ENCODE results near the gene BLOC1S3. TPM values are rescaled to one million over a fixed set of nuclear protein-coding genes. Genes with fewer than 3 reads are reported as not detected.

The BLOC1S3 gene
- total and polyA plus RNA-seq, 2 of the 13 experiments (the other 11 are each of a cell fraction or from before 2014, with no cell fraction given), result 4.3 to 4.8 TPM

DNA sequence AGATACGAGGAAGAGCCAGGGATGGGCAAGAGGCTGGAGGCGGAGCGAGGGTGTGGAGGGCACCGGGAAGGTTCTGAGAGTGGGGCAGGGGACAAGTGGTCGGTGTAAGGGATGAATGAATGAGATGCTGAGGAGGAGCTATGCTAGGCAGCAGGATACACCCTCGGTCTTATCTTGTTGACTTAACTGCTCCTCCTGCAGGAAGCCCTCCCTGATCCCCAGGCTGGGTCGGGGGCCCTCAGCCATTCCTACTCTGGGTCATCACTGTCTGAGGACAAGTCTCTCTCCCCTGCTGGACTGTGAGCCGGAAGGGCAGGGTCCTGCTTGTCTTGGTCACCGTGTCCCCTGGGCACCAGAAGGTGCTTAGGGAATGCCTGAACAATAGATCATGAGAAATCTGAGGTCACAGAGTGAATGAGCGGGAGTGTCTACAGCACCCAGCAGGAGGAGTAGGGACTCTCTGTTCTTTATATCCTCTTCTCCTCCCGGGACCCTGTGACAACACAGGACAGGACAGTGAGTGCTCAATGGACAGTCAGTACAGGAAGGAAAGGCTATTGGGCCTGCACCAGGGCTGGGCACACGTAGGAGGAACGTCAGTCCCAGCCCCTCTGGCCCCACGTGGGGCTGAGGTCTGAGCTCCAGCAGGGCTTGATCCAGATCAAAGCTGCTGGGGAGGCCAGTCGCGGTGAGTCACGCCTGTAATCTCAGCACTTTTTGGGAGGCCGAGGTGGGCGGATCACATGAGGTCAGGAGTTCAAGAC, 24.3 kb upstream of the BLOC1S3 start (continued):
- TF ChIP-seq SOX6 (IDR thresholded peaks at IDR 0.05) (no peak), SOX6 (CRISPR knock-in tag; IDR thresholded peaks at IDR 0.05) (peak; percentile 81), SPEN (CRISPR knock-in tag; IDR thresholded peaks at IDR 0.05; ENCODE audit: low read depth) (peak; percentile 31; the same call in 1 of the 2 replicates), SALL2 (CRISPR knock-in tag; IDR thresholded peaks at IDR 0.05) (no peak; the same call in 1 of the 2 replicates), KDM5A (IDR thresholded peaks at IDR 0.05; ENCODE audit: borderline replicate concordance, low read length) (no peak), SNAI1 (CRISPR knock-in tag; IDR thresholded peaks at IDR 0.05; ENCODE audit: borderline replicate concordance) (no peak), RFXANK (CRISPR knock-in tag; IDR thresholded peaks at IDR 0.05) (no peak), MBNL3 (CRISPR knock-in tag; conservative IDR thresholded peaks at IDR 0.05) (no peak), ZNF703 (CRISPR knock-in tag; IDR thresholded peaks at IDR 0.05; ENCODE audit: borderline replicate concordance) (no peak), ZNF263 (CRISPR knock-in tag; IDR thresholded peaks at IDR 0.05) (no peak), SRSF4 (IDR thresholded peaks at IDR 0.05; ENCODE audit: low read depth, low read length, poor library complexity, severe bottlenecking) (no peak), SMYD3 (CRISPR knock-in tag; IDR thresholded peaks at IDR 0.05) (no peak), ZNF10 (CRISPR knock-in tag; IDR thresholded peaks at IDR 0.05; ENCODE audit: borderline replicate concordance, low read depth) (no peak), ZNF891 (CRISPR knock-in tag; IDR thresholded peaks at IDR 0.05) (no peak), SP4 (CRISPR knock-in tag; IDR thresholded peaks at IDR 0.05) (peak; percentile 54; the same call in 1 of the 2 replicates), FOXK2 (IDR thresholded peaks at IDR 0.05) (no peak), NR2C2 (CRISPR knock-in tag; IDR thresholded peaks at IDR 0.05; ENCODE audit: borderline replicate concordance) (peak; percentile 49; the same call in 1 of the 2 replicates), ZNF782 (CRISPR knock-in tag; IDR thresholded peaks at IDR 0.05; ENCODE audit: borderline replicate concordance) (no peak)
- TF ChIP-seq, protein P1, sequence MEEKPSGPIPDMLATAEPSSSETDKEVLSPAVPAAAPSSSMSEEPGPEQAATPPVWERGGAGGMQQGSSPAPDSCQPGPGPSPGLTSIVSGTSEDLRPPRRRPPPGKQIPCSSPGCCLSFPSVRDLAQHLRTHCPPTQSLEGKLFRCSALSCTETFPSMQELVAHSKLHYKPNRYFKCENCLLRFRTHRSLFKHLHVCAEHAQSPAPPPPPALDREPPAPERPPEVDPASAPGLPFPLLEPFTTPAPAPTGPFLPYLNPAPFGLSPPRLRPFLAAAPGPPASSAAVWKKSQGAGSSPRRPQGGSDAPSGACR (CRISPR knock-in tag; IDR thresholded peaks at IDR 0.05), result no peak
- TF ChIP-seq, protein P2, sequence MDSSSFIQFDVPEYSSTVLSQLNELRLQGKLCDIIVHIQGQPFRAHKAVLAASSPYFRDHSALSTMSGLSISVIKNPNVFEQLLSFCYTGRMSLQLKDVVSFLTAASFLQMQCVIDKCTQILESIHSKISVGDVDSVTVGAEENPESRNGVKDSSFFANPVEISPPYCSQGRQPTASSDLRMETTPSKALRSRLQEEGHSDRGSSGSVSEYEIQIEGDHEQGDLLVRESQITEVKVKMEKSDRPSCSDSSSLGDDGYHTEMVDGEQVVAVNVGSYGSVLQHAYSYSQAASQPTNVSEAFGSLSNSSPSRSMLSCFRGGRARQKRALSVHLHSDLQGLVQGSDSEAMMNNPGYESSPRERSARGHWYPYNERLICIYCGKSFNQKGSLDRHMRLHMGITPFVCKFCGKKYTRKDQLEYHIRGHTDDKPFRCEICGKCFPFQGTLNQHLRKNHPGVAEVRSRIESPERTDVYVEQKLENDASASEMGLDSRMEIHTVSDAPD (CRISPR knock-in tag; IDR thresholded peaks at IDR 0.05), result no peak
- TF ChIP-seq, protein P3, sequence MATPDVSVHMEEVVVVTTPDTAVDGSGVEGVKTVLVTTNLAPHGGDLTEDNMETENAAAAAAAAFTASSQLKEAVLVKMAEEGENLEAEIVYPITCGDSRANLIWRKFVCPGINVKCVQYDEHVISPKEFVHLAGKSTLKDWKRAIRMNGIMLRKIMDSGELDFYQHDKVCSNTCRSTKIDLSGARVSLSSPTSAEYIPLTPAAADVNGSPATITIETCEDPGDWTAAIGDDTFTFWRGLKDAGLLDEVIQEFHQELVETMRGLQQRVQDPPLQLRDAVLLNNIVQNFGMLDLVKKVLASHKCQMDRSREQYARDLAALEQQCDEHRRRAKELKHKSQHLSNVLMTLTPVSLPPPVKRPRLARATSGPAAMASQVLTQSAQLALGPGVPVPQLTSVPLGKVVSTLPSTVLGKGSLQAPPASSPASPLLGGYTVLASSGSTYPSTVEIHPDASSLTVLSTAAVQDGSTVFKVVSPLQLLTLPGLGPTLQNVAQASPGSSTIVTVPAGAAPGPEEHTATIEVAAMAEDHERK (CRISPR knock-in tag; IDR thresholded peaks at IDR 0.05; ENCODE audit: low read depth), result no peak
- TF ChIP-seq, protein P4, sequence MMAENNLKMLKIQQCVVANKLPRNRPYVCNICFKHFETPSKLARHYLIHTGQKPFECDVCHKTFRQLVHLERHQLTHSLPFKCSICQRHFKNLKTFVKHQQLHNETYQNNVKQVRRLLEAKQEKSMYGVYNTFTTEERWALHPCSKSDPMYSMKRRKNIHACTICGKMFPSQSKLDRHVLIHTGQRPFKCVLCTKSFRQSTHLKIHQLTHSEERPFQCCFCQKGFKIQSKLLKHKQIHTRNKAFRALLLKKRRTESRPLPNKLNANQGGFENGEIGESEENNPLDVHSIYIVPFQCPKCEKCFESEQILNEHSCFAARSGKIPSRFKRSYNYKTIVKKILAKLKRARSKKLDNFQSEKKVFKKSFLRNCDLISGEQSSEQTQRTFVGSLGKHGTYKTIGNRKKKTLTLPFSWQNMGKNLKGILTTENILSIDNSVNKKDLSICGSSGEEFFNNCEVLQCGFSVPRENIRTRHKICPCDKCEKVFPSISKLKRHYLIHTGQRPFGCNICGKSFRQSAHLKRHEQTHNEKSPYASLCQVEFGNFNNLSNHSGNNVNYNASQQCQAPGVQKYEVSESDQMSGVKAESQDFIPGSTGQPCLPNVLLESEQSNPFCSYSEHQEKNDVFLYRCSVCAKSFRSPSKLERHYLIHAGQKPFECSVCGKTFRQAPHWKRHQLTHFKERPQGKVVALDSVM (CRISPR knock-in tag; IDR thresholded peaks at IDR 0.05), result peak; percentile 93
- TF ChIP-seq, protein P5, sequence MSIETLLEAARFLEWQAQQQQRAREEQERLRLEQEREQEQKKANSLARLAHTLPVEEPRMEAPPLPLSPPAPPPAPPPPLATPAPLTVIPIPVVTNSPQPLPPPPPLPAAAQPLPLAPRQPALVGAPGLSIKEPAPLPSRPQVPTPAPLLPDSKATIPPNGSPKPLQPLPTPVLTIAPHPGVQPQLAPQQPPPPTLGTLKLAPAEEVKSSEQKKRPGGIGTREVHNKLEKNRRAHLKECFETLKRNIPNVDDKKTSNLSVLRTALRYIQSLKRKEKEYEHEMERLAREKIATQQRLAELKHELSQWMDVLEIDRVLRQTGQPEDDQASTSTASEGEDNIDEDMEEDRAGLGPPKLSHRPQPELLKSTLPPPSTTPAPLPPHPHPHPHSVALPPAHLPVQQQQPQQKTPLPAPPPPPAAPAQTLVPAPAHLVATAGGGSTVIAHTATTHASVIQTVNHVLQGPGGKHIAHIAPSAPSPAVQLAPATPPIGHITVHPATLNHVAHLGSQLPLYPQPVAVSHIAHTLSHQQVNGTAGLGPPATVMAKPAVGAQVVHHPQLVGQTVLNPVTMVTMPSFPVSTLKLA (IDR thresholded peaks at IDR 0.05), result peak; percentile 81

All from HepG2 (cell line).